ENCODE data around the gene NFAM1. TPM values are rescaled to one million over a fixed set of nuclear protein-coding genes. Genes with fewer than 3 reads are reported as not detected.

NFAM1 gene
- total RNA-seq, 1 donor: under 0.01 TPM

DNA sequence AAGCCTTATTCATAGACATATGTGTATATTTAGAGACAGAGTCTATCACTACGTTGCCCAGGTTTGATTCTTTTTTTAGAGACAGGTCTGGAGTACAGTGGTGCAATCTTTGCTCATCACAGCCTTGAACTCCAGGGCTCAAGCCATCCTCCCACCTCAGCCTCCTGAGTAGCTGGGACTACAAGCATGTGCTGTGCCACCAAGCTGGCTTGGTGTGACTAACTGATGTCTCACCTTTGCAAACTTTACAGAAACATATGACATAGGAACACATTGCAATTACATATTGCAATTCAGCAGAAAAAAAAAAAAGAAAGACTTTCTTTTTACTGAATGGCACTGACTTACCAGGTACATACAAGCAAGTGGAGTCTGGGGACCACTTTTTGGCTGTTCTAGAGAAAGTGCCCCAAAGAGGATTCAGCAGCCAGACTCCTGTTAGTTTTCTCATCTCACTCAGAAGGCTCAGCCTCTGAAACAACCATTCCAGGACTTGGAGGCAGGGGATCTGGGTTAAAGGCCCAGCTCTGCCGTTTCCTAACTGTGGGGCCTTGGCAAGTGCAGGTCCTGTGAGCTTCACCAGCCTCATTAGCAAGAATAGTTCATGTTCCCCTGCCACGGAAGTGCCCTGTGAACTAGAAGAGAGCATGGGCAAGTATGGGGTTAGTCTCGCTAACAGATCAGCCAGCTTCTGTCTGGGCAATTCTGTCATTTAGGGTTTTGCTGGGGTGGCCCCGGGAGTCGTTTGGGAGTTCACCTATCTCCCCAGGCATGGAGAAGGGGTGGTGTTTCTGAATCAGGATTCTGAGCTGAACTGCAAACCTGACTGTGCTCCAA is 11.3 kb upstream of the NFAM1 start:
- H2AFZ ChIP-seq (ENCODE audit: low read length): peak overlapping the region; percentile 99
- no peaks in the 10 kb centered on the region for H3K36me3 ChIP-seq (ENCODE audit: insufficient read depth, low read length)
- TF ChIP-seq, protein P1, sequence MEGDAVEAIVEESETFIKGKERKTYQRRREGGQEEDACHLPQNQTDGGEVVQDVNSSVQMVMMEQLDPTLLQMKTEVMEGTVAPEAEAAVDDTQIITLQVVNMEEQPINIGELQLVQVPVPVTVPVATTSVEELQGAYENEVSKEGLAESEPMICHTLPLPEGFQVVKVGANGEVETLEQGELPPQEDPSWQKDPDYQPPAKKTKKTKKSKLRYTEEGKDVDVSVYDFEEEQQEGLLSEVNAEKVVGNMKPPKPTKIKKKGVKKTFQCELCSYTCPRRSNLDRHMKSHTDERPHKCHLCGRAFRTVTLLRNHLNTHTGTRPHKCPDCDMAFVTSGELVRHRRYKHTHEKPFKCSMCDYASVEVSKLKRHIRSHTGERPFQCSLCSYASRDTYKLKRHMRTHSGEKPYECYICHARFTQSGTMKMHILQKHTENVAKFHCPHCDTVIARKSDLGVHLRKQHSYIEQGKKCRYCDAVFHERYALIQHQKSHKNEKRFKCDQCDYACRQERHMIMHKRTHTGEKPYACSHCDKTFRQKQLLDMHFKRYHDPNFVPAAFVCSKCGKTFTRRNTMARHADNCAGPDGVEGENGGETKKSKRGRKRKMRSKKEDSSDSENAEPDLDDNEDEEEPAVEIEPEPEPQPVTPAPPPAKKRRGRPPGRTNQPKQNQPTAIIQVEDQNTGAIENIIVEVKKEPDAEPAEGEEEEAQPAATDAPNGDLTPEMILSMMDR (IDR thresholded peaks at IDR 0.05; ENCODE audit: extremely low read depth, low read depth, low read length): no peak
- H3K4me1 ChIP-seq (ENCODE audit: insufficient read depth, low read length): peaks cover 24% of the 10 kb centered on the region
- H3K4me3 ChIP-seq (ENCODE audit: insufficient read depth, low read length): peak overlapping the region; percentile 73
- H4K20me1 ChIP-seq (ENCODE audit: insufficient read depth, low read length): no peaks in the 10 kb centered on the region
- no peaks in the 10 kb centered on the region for H3K79me2 ChIP-seq (ENCODE audit: insufficient read depth, low read length)
- no peak for DNase-seq (ENCODE audit: insufficient read length, low spot score, missing footprints)
- H3K27me3 ChIP-seq (ENCODE audit: insufficient read depth, low read length): no peaks in the 10 kb centered on the region
- no peaks in the 10 kb centered on the region for H3K9me3 ChIP-seq (ENCODE audit: low read depth, low read length)
- H3K4me2 ChIP-seq (ENCODE audit: insufficient read depth, low read length): peak overlapping the region; percentile 98
- no peak overlapping the region for H3K27ac ChIP-seq (ENCODE audit: low read depth, low read length)

- H3K36me3 ChIP-seq (ENCODE audit: insufficient read depth, low read length): no peaks in the 10 kb centered on the region
- H3K27me3 ChIP-seq (ENCODE audit: insufficient read depth, low read length): no peaks in the 10 kb centered on the region
- TF ChIP-seq, protein P1 (IDR thresholded peaks at IDR 0.05; ENCODE audit: extremely low read depth, low read depth, low read length): no peak
- no peak overlapping the region for H3K4me2 ChIP-seq (ENCODE audit: insufficient read depth, low read length)
- H2AFZ ChIP-seq (ENCODE audit: low read length): no peak overlapping the region
- H4K20me1 ChIP-seq (ENCODE audit: insufficient read depth, low read length): no peaks in the 10 kb centered on the region
- H3K4me3 ChIP-seq (ENCODE audit: insufficient read depth, low read length): no peak overlapping the region
- no peaks in the 10 kb centered on the region for H3K9me3 ChIP-seq (ENCODE audit: low read depth, low read length)
- peak; percentile 30 for DNase-seq (ENCODE audit: insufficient read length, low spot score, missing footprints)
- no peak overlapping the region for H3K27ac ChIP-seq (ENCODE audit: low read depth, low read length)
- H3K79me2 ChIP-seq (ENCODE audit: insufficient read depth, low read length): no peaks in the 10 kb centered on the region
- H3K4me1 ChIP-seq (ENCODE audit: insufficient read depth, low read length): peaks cover 26% of the 10 kb centered on the region
Observed at GRCh38 chr22:42442748-42443147, 10.5 kb upstream of the NFAM1 start.

DNA sequence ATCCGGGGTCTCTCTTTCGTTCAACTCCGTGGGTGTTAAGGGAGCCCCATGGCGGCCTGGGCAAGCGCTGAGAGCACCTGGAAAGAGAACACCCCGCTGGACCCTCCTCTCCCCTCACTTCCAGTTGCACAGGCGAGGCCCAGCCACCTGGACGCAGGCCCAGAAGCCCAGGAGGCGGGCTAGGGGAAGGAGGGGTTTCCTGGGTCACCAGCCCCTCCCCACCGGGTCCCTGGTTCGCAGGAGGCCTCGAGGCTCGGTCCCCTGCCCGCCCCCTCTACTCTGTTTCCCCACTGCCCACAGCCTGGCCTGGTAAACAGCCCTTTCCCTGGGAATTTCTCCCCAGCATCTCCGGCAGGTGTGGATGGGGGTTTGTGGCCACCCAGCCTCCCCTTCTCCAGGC is 8.5 kb upstream of the NFAM1 start:
- Histone ChIP-seq H3K36me3 (ENCODE audit: insufficient read depth, low read length) (no peaks in the 10 kb centered on the region), H3K4me3 (ENCODE audit: insufficient read depth, low read length) (no peak overlapping the region), H3K9me3 (ENCODE audit: low read depth, low read length) (no peaks in the 10 kb centered on the region), H3K27me3 (ENCODE audit: insufficient read depth, low read length) (peaks cover 12% of the 10 kb centered on the region), H3K27ac (ENCODE audit: low read depth, low read length) (no peak overlapping the region), H3K4me1 (ENCODE audit: insufficient read depth, low read length) (peaks cover 29% of the 10 kb centered on the region), H3K79me2 (ENCODE audit: insufficient read depth, low read length) (no peaks in the 10 kb centered on the region), H2AFZ (ENCODE audit: low read length) (no peak overlapping the region), H3K4me2 (ENCODE audit: insufficient read depth, low read length) (no peak overlapping the region), H4K20me1 (ENCODE audit: insufficient read depth, low read length) (no peaks in the 10 kb centered on the region)
- TF ChIP-seq, protein P1 (IDR thresholded peaks at IDR 0.05; ENCODE audit: extremely low read depth, low read depth, low read length): no peak
- DNase-seq (ENCODE audit: insufficient read length, low spot score, missing footprints): peak; percentile 22

- Histone ChIP-seq H3K27ac (ENCODE audit: low read depth, low read length) (no peak overlapping the region), H3K27me3 (ENCODE audit: insufficient read depth, low read length) (peaks cover 12% of the 10 kb centered on the region), H4K20me1 (ENCODE audit: insufficient read depth, low read length) (no peaks in the 10 kb centered on the region), H3K9me3 (ENCODE audit: low read depth, low read length) (no peaks in the 10 kb centered on the region), H3K4me2 (ENCODE audit: insufficient read depth, low read length) (peak overlapping the region; percentile 70), H3K79me2 (ENCODE audit: insufficient read depth, low read length) (no peaks in the 10 kb centered on the region), H3K36me3 (ENCODE audit: insufficient read depth, low read length) (no peaks in the 10 kb centered on the region), H2AFZ (ENCODE audit: low read length) (peak overlapping the region; percentile 69), H3K4me3 (ENCODE audit: insufficient read depth, low read length) (peak overlapping the region; percentile 65), H3K4me1 (ENCODE audit: insufficient read depth, low read length) (peaks cover 29% of the 10 kb centered on the region)
- peak; percentile 92 for DNase-seq (ENCODE audit: insufficient read length, low spot score, missing footprints)
- TF ChIP-seq, protein P1 (IDR thresholded peaks at IDR 0.05; ENCODE audit: extremely low read depth, low read depth, low read length): no peak
Observed at GRCh38 chr22:42439821-42440674, 7.8 kb upstream of the NFAM1 start.
